Stimulated activated CD8-positive, alpha-beta memory T cell treated with anti-CD3 and anti-CD28 coated beads, Interleukin-4, amount 100 ng/mL, for 24 hours (primary cell): ENCODE results near the gene PLA2G2D.
"Not testable (repeated sequence)": the region's sequence is repeated elsewhere in the genome, so short reads cannot be mapped to it uniquely, and the experiment has no call there.

Experiments used
- DNase-seq: peaks from one replicate; pipeline ENCODE4 v3.0.0-alpha.2; 2020; ENCODE audit warnings: low read depth

PLA2G2D gene

DNA sequence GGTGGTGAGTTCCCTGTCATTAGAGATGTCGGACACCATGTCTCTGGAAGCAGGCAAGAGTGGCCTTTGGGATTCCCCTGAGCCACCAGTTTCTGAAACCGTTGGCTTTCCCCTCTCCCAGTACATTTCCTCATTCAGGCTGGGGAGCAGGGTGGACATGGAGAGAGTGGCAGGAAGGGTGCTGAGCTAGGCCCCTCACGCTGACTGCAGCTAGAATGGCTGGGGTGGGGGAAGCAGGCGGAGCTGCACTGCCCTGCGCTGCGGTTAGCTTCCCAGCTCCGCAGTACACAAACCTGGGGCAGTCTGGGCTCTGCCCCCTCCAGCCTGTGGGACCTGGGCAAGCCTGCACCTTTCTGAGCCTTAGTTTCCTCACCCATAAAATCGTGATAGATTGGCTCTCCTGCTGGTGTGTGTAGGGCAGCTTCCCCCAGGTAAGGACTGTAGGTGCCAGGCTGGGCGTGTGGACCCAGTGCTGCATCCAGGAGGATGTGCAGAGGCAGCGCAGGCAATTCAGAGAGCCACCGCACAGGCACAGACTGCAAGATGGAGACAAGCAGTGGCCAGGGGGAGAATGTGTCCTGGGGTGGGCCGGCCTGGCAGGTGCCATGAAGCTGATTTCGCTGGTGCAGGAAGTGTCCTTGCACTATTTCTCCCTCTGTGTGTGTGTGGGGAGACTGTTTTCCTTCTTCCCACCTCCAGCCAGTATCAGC, 22.8 kb upstream of the PLA2G2D start:
- no peak for DNase-seq

DNA sequence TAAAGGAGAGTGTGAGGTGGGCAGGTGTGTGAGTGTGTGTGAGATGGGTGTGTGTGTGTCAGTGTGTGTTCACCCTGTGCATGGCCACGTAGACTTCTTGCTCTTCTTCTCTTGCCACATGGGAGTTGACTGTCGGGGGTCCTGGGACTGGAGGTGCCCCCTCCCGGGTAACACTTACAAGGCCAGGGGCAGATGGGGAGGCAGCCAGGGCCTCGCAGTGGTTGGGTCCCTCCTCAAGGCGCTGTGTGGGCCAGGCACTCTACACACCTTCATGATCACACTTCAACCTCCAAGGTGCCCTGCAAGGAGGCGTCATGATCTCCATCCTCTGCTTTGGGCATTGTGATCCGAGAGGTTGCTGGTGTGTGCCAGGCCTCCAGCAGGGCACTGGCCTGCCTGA, 22.1 kb upstream of the PLA2G2D start:
- DNase-seq = no peak

DNA sequence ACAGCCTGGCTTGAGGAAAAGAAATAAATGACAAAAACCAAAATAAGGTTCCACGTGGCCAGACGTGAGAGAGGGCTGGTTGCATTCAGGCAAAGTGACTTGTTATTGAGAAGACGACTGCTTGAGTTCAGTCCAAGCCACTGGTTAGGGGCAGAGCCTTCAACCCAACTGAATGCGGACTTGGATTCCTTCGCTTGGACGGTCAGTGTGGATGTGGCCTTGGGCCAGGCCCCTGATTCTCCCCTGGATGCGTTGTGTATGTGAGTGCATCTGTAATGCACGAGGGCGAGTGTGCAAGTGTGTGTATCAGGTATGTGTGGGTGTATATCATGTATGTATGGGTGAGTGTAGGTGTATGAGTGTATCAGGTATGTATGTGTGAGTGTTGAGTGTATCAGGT, 21.7 kb upstream of the PLA2G2D start:
- no peak for DNase-seq

DNA sequence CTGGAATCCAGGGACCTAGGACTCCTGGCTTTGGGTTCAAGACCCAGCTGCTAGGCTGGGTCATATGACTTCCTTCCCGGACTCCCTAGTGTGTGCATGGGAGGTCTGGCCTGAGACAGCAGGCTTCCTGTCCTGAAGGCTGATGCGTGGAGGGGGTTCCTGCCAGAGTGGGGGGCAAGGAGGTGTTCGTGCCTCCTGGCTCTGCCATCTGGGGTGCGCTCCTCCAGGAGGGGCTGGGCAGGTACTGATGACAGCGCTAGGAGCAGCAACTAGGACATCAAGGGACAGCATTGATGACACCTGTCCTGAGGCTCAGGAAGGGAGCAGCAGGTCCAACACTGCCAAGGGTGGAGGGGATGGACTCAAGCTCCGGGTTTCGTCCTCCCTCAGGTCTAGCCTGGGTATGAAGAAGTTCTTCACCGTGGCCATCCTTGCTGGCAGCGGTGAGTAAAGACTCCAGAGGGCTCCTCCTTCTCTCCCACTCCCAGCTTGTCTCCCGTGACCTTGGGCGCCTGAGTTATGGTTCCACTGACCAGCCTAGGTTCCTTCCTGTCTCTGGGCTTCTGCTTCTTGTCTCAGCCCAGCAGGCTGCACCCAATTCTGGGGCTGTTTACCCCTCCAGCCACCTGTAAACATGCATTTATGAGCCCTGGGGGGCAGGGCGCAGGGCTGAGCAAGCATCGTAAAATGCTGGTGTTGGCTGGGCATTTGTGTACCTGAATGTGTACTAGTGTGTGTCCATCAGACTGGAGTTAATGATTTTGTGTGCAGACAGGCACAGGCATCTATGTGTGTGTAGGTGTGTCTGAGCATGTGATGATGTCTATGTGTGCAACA, 20.7 kb upstream of the PLA2G2D start:
- no peak for DNase-seq

DNA sequence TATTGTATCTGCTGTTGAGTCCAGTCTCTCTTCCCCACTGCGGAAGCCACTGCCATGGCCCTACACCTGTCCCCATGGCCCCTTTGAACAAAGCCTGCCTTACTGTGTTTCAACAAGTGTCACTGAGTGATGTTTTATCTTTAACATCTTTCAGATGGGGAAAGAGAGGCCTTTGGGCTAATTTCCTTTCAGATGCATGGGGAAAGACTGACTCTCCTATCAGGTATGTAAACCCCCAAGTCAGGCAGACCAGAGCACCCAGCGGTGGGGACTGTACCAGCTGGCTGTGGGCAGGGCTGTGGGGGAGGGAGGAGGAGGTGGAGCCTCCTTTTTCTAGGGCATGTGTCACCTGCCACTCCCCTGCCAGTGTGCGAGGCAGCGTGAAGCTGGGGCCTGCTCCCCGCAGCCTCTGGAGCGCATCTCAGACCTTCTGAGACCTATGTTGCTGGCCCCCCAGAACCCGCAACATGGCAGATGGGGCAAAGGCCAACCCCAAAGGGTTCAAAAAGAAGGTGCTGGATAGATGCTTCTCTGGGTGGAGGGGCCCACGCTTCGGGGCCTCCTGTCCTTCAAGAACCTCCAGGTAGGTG, 19.7 kb upstream of the PLA2G2D start, which contains the start of gene PLA2G2F:
Gene PLA2G2F, plus strand, starts transcription at position 363 of the 590 bp plus-strand sequence. Its CDS starts 105 bp downstream, at position 468.
- no peak for DNase-seq

DNA sequence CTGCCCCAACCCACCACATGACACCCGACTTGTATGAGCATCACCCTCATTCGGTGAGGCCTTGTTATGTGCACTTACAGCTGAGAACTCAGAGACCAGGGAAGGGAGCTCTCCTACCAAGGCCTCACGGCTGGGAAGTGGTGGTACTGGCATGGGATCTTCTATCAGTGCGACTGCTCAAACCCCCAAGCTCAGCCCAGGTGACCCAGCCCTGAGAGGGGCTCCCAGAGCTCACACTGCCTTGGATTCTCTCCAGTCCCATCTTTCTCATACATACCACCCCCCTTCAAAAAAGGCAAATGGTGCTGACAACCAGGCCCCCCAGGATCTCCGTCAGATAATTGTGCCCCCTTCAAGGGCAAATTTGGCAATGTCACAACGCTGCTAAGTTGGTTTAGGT, 19.0 kb upstream of the PLA2G2D start:
- DNase-seq = no peak

DNA sequence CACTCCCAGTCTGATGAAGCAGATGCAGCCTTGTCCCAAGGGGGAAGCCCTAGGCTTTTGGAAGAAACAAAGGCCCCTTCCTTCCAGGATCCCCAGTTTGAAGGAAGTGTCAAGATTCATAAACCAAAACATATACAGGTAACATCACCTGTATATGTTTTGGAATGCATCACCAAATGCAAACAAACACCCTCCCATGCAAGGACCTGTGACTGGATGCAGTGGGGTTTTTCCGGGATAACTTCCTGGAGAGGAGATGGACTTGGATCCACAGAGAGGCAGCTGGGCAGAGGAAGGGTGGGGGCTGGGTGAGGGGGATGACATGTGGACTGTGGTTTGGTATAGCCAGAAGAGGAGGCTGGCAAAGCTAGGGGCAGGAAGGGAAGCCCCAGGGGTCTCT, 18.3 kb upstream of the PLA2G2D start:
- no peak for DNase-seq

DNA sequence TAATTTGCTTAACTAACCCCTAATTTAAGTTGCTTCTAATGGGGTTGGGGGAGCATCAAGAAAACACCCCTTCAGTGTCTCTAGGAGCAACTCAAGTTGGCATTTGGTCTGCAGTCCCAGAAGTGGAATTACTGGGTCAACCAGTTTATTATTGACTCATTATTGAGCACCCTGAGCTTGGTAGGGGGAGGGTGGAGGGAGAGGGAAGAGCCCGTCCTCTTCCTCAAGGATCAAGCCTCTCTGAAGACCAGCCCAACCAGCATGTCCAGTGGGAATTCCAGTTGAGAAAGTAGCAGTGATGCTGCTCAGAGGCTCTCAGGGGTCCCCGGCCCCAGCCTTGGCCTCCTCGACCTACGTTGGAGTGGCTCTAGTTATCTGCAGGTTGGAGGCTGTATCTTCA, 17.7 kb upstream of the PLA2G2D start:
- DNase-seq = no peak

DNA sequence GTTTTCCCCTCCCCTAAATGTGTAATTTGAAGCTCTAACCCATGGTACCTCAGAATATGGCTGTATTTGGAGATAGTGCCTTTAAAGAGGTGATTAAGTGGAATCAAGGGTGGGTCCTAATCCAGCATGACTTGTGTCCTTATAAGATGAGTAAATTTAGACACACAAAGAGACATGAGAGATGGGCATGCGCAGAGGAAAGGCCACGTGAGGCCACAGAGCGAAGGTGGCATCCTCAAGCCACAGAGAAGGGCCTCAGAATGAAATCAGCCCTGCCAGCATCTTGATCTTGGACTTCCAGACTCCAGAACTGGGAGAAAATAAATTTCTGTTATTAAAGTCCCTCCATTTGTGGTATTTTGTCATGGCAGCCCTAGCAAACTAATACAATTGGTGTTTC, 16.9 kb upstream of the PLA2G2D start:
- DNase-seq = no peak

DNA sequence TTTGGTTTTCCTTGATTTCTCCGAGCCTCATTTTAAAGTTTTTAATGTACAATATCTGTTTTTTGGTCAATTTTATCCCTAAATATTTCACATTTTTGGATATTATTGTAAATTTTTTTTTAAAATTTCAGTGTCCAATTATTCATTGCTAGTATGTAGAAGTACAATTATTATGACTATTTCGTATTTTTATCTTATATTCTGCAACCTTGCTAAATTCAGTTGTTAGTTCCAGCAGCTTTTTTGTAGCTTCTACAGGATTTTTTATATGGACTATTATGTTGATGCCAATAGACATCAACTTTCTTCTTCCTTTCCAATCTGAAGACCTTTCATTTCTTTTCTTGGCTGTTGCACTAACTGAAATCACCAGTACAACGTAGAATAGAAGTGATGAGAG, 15.7 kb upstream of the PLA2G2D start:
- no peak for DNase-seq

DNA sequence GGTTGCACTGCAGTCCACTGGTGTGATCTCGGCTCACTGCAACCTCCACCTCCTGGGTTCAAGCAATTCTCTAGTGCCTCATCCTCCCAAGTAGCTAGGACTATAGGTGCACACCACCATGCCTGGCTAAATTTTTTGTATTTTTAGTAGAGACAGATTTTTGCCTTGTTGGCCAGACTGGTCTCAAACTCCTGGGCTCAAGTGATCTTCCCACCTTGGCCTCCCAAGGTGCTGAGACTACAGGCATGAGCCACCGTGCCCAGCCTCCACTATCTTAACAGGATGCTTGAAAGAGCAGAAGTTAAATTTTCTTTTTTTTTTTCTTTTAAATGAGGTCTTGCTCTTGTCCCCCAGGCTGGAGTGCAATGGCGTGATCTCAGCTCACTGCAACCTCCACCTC, 11.2 kb upstream of the PLA2G2D start:
- DNase-seq = not testable (repeated sequence)

DNA sequence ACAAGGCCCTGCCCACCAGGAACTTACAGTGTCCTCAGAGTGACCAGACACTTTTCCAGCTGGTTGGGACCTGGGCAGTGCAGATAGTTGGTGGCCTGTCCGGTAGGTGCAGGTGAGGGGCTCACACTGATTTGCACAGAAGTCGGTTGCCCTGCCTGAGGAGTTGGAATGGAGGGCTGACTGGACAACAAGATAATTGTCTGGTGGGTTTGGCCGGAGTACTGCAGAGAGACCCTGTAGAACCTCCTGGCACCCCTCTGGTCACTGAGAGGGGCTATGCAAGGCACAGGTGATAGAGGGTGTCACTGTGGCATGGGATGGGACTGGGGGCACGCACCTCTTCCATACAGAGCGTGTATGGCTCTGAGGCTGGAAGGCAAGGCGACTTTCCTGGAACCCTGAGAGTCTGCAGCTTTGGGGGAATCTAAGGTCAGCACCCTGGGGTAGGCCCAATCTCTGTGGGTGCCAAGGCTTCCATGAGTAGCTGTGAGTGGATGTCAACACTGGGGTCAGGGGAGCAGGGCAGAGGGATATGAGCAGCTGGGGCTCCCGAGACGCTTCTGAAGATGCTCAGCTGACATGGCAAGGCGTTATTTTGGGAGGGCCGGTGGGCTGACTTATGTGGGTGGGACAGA, 7.6 kb upstream of the PLA2G2D start:
- no peak for DNase-seq

DNA sequence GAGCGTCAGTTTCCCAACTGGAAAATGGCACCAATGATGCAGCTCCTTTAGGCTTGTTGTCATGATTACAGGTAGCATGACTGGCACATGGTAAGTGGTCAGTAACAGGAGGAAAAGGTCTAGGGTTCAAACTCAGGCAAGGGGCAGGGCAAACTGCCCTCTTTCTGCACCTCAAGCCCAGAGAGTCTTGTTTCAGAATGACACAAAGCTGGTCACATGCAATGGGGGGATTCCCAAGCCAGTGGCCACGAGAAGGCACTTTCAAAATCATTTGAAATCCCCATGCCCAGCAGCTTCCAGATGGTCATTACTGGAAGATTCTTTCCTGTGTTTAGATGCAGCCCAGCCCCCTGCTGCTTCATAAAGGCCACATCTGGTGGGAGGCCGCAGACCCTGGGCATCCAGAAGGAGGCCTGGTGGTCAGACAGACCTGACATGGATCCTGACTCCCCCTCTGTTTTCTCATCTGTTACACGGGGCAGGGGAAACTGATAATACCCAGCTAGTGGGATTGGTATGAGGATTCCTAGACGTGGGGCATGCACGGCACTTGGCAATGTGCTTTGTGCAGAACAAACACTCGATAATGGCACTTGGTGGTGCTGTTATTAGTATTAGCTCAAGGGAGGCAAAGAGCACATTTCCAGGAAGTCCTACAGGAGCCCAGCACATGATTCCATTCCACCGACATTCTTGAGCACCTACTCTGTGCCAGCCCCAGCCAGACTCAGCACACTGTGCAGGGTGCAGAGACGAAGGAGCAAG, 6.9 kb upstream of the PLA2G2D start:
- no peak for DNase-seq

DNA sequence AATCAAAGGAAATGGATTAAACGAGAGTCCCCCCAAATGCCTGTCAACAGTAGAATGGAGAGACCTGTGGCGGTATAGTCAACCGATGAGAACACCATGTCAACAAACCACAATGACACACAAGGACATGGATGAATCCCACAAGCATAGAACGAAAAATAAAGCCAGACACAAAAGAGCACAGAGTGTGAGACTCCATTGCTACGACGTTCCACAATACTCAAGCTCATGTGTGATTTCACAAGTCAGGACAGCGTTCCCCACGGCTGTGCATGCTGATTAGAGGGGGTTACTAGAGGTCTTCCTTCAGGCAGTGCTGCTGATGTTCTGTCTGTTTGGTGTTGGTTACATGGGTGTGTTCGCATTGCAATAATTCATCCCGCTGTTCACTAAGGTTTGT, 5.8 kb upstream of the PLA2G2D start:
- DNase-seq = no peak

DNA sequence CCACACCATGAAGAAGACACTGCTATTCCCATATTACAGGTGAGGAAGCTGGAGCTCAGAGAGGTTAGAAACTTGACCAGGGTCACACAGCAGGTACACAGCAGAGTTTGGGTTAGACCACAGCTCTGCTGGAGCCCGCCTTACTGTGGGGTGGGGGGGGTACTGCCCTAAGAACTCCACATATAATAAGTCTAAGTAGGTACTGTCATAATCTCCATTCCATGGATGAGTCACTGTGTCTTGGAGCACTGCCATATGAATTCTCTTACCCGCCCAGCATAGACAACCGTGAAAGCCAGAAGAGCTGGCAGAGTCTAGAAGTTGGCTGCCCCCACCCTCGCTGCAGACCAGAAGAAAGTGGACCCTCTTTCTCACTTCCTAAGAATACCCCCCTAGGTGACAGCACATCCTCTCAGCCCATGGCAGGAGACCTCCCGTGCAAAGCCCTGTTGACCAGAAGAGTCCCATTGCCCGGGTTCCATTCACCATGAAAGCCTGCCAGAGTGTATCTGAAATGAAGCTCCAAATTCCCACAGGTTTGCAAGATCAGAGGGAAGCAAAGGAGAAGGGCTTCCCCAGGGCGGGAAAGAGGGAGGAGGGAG, 5.2 kb upstream of the PLA2G2D start:
- DNase-seq = no peak

DNA sequence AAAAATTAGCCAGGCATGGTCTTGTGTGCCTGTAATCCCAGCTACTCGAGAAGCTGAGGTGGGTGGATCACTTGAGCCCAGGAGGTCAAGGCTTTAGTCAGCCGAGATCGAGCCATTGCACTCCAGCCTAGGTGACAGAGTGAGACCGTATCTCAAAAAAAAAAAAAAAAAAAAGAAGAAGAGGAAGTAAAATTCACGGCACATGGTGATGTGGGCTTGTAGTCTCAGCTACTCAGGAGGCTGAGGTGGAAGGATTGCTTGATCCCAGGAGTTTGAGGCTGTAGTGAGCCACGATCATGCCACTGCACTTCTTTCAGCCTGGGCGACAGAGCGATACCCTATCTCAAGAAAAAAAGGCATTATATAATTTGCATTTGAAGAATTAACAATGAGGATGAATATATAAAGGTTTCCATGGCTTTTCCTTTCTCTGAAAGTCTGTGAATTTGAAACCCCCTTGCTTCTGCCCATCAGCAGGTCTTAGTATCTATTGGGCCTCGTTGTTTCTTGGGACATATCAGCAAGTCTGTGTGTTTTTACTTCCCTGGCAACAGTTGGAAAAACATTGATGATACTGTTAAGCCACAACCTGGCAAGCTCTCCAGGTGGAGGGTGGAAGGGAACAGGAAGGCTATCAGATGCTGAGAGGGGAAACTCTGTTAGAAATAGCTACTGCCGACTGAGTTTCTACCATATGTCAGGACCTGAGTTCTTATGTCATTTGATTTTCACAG, 4.6 kb upstream of the PLA2G2D start:
- no peak for DNase-seq

DNA sequence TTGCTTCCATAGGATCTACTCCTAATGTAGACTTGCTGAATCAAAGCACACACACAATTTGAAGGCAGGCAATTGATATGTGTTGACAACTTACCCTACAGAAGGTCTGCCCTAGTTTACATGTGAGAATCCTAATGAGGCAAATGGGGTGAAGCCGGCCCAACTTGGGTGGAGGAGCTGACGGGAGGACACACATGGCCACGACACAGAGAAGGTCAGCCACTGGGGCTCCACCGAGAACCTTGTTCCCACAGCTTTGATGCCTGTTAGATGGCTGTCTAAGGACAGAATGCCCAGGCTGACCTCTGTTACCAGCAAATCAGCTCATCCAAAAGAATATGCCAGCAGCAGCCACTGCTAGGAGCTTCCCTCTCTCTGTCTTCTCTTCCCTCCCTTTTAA, 1.5 kb upstream of the PLA2G2D start:
- DNase-seq = no peak

DNA sequence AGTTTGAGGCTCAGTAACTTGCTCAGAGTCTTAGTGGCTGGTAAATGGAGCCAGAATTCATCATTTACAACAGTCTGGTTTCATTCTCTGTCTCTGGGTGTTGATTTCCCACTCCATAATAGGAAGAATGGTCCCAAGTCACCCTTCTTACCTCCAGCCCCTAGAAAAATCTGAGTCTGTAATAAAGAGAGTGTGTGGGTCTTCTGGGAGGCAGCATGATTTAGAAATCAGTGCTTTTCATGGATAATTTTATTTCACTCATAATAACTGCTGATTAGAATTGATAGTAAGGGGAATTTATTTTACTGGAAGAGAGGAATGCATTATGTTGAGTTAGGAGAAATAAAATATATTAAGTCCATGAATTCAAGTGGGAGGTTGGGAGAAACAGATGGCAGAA, 2.1 kb downstream of the PLA2G2D start:
- no peak for DNase-seq

DNA sequence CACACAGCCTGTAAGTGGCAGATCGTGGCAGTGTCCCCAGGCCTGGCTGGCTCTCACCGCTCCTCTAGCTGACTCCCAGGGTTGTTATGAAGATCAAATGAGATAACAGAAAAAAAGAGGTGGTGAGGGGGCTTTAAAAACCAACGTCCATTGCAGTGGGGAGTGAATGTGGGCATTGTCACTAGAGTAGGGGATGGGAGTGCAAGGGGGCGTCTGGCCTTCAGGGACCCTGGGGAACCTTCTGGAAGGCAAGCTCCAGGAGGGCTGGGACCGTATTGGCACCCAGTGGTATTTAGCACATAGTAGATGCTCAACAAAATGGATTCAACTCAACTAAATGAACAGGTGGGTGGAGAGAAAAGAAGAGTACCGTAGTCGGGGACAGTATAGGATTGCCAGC, 3.4 kb downstream of the PLA2G2D start:
- no peak for DNase-seq

DNA sequence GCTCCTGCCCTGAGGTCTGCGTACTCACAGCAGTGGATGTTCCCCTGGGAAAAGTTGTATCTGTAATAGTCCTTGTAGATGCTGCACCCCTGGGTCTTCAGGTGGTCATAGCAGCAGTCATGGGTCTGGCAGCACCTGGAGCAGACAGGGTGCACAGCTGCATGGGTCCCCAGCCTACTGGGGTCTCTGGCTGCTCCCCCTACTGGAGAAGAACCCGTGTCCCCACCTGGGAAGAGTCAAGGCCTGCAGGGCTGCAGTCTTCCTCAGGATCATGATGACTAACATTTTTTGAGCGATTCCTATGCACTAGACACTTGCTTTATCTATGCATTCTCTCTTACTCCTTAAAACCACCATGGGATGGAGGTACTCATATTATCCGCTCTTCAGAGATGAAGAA, 3.9 kb downstream of the PLA2G2D start:
- DNase-seq = no peak
